Measurements from ENCODE around the gene SUPT7L.
"Not testable (repeated sequence)": the region's sequence is repeated elsewhere in the genome, so short reads cannot be mapped to it uniquely, and the experiment has no call there.

SUPT7L gene

DNA sequence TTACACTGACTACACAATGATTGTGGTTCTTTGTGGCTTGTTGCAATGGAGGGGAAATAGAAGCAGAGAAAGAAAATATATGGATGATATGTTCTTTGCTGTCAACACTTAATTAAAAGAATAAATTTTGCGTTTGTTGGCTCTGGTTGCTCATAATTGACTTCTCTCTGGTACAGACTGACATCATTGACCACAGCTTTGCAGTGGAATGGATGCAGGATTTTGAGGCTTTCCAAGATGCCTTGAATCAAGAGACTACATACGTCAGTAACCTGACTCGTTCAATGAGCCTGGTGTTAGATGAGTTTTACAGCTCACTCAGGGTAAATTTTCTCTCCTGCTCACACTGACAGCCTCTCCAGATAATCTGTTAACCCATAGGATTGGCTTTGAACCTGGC is 24.7 kb downstream of the SUPT7L start:
- DNase-seq: no peak

DNA sequence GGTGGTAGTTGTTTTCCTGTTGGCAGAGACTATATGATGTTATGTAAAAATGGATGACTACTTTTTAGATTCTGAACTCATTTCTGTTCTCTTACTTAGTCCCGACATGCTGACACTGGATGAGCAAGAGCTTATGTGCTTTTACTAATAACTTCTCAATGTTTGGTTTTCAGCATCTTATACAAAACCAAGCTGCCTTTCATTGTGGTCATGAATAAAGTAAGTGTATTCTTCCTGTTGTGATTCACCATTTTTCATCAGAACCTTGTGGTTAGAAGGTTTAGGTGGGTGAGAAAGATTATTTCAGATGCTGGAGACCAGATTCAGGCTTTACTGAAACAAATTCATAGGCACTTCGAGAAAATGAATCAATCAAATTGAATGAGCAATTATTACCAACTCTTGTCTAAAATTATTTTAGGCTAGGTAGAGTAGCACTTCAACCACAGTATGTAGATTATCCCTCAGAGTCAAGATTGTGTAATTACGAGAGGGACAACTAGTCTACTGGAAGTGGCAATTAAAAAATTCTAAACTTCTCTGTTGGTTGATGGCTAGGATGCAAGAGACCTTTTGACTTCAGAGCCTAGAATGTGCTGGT is 25.3 kb downstream of the SUPT7L start:
- no peak for DNase-seq

DNA sequence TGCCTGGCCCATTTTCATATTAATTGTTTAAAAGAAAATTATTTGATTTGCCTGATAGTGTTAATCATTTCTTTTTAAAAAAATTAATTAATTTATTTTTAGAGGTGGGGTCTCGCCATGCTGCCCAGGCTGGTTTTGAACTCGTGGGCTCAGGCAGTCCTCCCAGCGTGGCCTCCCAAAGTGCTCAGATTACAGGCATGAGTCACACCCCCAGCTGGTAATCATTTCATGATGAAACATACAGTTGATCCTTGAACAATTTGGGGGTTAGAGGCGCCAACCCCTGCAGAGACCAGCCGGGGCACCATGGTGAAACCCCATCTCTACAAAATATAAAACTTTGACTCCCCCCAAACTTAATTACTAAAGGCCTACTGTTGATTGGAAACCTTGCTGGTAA is 26.6 kb downstream of the SUPT7L start:
- DNase-seq: no peak

DNA sequence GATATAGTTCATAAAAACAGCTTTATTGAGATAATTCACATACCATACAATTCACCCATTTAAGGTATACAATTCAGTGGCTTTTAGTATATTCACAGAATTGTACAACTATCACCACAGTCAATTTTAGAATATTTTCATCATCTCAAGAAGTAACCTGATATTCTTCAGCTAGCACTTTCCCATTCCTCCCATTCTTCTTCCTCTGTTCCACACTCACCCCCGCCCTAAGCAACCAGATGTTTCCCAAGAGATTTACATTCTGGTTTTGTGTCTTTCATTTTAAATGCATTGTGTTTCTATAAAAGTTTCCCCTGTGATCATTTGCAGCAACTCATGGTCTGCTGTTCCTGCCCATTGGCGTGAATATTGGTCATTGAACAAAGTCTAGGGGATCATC is 29.1 kb downstream of the SUPT7L start:
- no peak for DNase-seq

DNA sequence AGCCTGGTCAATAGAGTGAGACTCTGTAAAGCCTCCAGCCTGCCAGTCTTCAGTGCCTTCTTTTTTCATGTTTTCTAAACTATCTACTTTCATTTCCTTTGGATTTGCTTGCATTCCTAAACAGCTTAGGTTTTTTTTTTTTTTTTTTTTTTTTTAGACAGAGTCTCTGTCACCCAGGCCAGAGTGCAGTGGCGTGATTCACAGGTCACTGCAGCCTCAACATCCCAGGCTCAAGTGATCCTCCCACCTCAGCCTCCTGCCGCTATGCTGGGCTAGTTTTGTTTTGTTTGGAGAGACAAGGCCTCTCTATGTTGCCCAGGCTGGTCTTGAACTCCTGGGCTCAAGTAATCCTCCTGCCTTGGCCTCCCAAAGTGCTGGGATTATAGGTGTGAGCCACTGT is 33.2 kb downstream of the SUPT7L start:
- DNase-seq: not testable (repeated sequence)

DNA sequence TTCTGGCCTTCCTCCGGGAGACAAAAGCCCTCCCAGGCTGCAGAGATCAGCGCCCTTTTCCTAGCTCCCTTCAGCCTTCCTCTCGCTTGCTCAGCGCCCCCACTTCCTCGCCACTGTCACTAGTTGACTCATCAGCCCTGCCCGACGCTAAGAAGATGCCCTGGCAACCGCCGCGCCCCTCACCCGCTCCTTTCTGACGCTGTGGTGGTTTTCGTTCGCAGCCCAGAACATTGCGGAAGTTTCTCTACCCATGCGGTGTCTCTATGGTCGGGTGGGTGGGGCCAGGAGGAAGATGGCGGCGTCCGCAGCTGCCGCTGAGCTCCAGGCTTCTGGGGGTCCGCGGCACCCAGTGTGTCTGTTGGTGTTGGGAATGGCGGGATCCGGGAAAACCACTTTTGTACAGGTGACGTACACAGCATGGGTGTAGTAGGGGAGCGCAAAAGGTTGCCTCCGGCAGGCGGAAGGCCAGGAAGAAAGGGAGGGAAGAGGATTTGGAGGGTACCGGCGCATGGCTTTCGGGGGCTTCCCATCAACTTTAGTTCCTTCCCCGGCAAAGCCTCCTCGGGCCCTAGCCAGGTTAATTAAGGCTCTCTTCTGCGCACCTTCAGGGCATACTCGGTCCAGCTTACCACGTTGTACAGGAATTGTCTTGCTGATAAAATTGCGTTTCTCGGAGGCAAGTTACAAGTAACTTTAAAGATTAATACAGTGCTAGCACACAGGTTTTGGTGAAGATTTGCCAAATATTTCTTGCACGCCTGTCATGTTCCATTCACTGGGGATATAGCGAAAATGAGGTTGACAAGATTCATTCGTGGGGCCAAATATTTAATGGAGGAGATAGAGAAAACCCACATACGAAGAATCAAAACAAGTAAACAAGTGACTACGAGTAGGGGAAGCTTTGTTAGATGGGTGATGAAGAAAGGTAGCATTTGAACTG is 34.4 kb downstream of the SUPT7L start, which contains the start of the genes CCDC121 and GPN1:
CCDC121 (minus strand) TSS at position 246 of the 943 bp plus-strand sequence. CDS start 1,213 bp downstream, outside the sequence.
GPN1 (plus strand) TSS at position 284 of the 943 bp plus-strand sequence; CDS start at position 293, 9 bp downstream.
- DNase-seq: peak; percentile 30 to 95 (median 82)

DNA sequence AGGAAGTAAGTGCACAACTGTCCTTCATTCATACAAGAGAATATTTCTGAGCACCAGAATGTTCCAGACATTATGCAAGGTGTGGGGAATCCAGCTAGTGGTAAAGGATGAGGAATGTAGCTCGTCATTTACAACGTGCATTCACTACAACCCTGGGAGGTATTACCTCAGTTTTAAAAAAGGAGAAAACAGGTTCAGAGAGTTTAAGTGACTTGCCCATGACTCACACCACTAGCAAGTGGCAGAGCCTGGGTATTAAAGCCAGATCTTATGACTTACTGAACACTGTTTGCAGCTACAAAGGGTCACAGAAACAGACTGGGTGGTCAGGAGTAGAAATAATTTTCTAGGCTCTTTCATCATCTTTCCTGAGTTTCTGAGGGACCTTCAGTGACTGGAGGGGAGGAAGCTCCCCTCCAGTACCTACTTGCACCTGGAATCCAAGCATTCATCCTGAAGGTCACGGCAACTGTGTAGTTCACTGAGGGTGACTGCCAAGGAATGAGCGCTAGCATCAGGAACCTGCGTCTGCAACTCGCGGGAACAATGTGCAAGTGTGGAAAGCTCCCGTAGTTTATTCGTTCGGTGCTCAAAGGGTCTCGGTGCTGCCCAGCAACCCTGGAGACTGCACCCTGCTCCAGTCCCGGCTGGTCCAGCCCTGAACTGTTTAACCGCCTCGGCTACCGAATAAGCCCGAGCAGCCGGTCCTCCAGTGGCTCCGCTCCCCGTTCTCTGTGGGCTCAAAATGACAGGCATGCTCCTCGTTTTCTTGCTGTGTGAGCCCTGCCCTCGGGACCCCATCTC is 35.2 kb downstream of the SUPT7L start:
- peak in 18 of 51 donors; percentile 22 to 66 (median 44) for DNase-seq

DNA sequence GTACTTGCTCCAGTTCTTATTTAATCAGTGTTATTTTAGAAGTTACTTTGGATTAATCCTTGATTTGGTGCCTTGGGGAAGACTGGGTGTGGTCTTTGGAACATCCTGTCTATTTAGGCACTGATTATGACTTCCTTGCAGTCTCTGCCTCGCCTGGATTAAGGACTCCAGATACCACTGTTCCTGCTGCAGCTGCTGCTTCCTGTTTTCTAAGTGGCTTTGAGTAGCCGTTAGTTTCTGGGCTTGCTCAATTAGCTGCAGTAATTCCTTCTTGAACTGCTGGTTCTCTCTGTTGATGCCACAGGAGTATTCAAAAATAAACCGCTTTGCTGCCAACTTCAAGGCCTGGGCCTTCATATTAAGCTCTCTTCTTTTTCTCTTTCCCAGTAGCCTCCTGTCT is 36.5 kb downstream of the SUPT7L start:
- not testable (repeated sequence) for DNase-seq

DNA sequence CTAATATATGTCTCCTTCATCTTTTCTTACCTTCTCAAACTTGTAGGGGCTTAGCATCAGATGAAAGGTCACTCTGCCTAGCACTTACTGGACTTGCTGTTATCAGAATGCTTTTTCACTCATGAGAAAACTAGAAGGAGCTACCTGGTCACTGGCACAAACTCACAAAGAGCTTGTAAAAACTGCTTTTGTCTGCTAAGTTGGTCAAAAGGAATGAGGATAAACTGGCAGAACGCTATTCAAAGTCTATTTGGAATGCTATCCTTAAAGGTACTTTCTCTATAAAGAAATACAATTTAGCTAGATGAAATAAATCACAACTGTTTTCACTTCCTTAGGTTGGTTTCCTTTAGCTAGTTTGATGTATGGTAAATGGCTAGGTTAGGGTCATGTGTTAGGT is 37.1 kb downstream of the SUPT7L start:
- DNase-seq: not testable (repeated sequence)

DNA sequence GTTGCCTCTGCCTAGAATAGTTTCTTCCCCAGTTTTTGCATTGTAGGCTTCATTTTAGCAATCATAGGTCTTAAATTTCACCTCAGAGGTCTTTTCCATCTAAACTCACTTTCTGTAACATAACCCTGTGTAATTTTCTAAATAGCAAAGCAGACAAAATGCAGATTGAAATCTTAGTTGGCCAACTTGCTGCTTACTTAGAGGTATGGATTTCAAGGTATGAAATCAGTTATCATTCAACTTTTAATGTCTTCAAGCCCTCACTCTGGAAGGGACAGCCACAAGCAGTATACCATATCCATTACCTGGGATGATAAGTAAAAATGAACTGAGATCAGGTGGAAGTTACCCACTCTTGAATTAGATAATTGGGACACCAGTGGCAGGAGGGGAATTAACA is 38.5 kb downstream of the SUPT7L start:
- DNase-seq: no peak

DNA sequence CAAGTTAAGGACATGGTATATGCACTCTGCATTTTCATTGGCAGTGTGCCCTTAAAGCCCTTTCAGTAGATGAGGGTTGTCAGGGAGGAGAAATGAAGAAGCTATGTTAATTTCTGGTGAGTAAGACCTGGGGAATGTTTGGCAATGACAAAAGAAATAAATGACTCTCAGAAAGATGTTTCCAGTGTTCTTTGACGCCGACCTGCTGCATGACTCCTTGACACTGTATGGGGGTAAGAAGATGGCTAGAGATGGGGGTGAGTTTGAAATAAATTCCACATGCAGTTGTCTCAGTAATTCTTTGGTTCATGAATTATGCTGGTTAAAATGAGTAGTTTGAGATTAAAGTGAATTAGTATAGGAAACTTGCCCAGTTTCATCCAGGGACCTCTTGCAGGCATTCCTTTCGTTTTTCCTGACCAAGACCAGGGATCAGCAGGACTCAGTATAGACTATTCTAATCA is 40.5 kb downstream of the SUPT7L start:
- no peak for DNase-seq

DNA sequence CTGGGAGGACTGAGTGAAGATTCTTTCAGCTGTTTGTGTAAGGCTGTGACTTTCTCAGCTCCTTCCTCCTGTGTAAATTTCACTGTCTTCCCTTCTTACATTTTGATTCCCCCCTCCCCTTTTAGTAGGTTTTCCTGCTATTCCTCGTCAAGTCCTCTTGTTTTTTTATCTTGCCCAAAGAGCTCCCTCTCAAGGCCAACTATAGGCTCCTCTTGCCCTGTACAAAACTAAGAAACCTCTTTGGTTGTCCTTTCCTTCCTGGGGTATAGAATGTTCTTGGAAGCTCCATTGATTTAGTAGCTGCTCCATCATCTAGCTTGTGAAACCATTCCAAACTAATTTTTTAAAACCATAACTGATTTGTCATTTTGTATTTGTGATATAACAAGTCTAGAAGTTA is 41.9 kb downstream of the SUPT7L start:
- no peak for DNase-seq

DNA sequence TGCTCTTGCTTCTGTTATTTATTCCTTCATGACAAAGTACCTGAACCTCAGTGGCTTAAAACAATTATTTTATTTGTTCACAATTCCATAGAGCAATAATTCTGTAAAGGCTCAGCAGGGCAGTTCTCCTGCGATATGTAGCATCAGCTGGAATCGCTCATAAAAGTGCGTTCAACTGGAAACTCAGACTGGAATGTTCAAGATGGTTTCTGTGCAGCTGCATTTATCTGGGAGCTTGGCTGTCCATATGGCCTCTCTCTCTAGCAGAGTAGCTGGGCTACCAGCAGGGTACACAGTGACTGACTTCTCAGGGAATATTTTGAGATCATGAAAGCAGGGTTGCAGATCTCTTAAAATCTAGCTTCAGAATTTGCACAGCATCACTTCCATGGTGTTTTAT is 48.1 kb downstream of the SUPT7L start:
- no peak for DNase-seq

DNA sequence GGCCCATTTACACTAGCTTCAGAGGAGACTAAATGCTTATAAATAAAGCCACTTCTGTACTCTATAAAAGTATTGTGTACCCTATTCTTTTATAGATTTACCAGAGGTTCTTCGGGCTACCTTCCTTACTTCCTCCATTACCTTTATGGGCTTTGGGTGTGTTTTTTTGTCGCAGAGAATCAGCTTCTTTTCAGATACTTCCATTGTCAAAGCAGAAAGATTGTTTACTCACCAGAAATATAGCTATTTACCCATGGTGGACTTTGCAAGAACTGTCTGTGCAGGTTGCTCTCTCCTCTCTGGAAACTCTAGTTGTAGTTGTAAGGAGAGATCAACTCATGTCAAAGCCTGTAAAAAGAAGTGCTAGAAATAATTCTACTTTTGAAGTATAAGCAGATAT is 49.4 kb downstream of the SUPT7L start:
- no peak for DNase-seq

DNA sequence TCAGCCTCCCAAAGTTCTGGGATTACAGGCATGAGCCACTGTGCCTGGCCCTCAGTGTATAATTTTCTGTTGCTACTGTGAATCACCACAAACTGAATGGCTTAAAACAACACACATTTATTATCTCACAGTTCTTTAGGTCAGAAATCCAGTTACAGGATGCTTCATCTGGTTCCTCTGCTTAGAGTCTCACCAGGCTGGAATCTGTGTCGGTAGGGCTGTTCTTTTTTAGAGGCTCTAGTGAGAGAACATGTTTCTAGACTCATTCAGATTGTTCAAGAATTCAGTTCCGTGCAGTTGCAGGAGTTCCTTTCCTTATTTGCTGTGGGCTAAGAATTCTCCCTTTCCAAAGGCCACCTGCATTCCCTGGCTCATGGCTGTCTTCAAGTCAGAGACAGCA is 56.8 kb downstream of the SUPT7L start:
- DNase-seq: no peak
